Activated T-cell treated with anti-CD3 and anti-CD28 coated beads for 1 hour (primary cell): ENCODE results near the gene LAMTOR4.
A peak's percentile ranks its signal among the peaks of the same experiment; 100 is the strongest.

Experiments
- DNase-seq: peaks from one replicate; pipeline ENCODE4 v3.0.0-alpha.2; 2020; ENCODE audit warnings: low read depth

LAMTOR4 gene

GRCh38 chr7:100148559-100149328 lies at the start of gene LAMTOR4:
TSS of gene LAMTOR4 (plus strand) at chr7:100148918. CDS start at chr7:100148973, 55 bp downstream.
- DNase-seq: peak; percentile 92

- no peak for DNase-seq
Observed at GRCh38 chr7:100099452-100099851, 49.3 kb upstream of the LAMTOR4 start.

GRCh38 chr7:100100420-100101015 lies 48.2 kb upstream of the LAMTOR4 start:
- DNase-seq: peak; percentile 75

- peak; percentile 92 for DNase-seq
Observed at GRCh38 chr7:100101016-100101862, 47.5 kb upstream of the LAMTOR4 start, which contains the start of the genes AP4M1 and MCM7. TSS of gene AP4M1 (plus strand) at chr7:100101643. CDS start at chr7:100101715, 72 bp downstream. TSS of gene MCM7 (minus strand) at chr7:100101397. CDS start at chr7:100101294, 103 bp downstream.

- no peak for DNase-seq
Observed at GRCh38 chr7:100102950-100103840, 45.5 kb upstream of the LAMTOR4 start.

GRCh38 chr7:100105534-100105933 lies 43.2 kb upstream of the LAMTOR4 start:
- DNase-seq: no peak

- DNase-seq: no peak
Observed at GRCh38 chr7:100106633-100107032, 42.1 kb upstream of the LAMTOR4 start.

GRCh38 chr7:100107125-100107737 lies 41.5 kb upstream of the LAMTOR4 start:
- DNase-seq: no peak

- DNase-seq: no peak
Observed at GRCh38 chr7:100107890-100108289, 40.8 kb upstream of the LAMTOR4 start.

GRCh38 chr7:100109521-100110163 lies 39.1 kb upstream of the LAMTOR4 start:
- no peak for DNase-seq

GRCh38 chr7:100111156-100111555 lies 37.6 kb upstream of the LAMTOR4 start:
- no peak for DNase-seq

GRCh38 chr7:100111914-100112313 lies 36.8 kb upstream of the LAMTOR4 start:
- no peak for DNase-seq

- DNase-seq: no peak
Observed at GRCh38 chr7:100115026-100115425, 33.7 kb upstream of the LAMTOR4 start.

- no peak for DNase-seq
Observed at GRCh38 chr7:100118388-100119071, 30.2 kb upstream of the LAMTOR4 start.

- peak; percentile 95 for DNase-seq
Observed at GRCh38 chr7:100119072-100119969, 29.4 kb upstream of the LAMTOR4 start, which contains the start of the genes CNPY4 and TAF6. TSS of gene CNPY4 (plus strand) at chr7:100119634. CDS start at chr7:100119745, 111 bp downstream. TSS of gene TAF6 (minus strand) at chr7:100119358. CDS start at chr7:100114209, 5,149 bp downstream.

GRCh38 chr7:100119970-100120732 lies 28.6 kb upstream of the LAMTOR4 start:
- DNase-seq: peak; percentile 53

GRCh38 chr7:100120733-100121036 lies 28.0 kb upstream of the LAMTOR4 start:
- DNase-seq: no peak

- DNase-seq: no peak
Observed at GRCh38 chr7:100122067-100122466, 26.7 kb upstream of the LAMTOR4 start.
